Measurements from ENCODE around the gene NSL1.
"Not testable (repeated sequence)": the region's sequence is repeated elsewhere in the genome, so short reads cannot be mapped to it uniquely, and the experiment has no call there.

The NSL1 gene

DNA sequence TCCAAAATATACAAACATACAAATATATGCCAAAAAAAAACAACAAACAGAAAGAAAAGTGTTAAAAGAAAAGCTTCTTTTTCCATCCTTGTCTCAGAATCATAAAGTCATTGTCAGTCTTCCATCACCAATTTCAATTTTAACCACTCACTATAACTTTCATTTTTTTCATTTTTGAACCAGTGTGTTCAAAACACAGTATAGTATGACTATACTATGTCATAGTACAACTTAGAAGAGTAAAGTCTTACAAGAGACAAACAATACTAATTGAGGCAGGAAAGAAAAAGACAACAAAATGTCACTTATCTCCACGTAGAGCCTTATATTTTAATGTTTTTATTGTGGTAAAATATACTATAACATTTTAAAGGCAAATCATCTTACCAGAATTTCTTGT, 7.6 kb downstream of the NSL1 start:
- DNase-seq (ENCODE audit: low read depth) = no peak

DNA sequence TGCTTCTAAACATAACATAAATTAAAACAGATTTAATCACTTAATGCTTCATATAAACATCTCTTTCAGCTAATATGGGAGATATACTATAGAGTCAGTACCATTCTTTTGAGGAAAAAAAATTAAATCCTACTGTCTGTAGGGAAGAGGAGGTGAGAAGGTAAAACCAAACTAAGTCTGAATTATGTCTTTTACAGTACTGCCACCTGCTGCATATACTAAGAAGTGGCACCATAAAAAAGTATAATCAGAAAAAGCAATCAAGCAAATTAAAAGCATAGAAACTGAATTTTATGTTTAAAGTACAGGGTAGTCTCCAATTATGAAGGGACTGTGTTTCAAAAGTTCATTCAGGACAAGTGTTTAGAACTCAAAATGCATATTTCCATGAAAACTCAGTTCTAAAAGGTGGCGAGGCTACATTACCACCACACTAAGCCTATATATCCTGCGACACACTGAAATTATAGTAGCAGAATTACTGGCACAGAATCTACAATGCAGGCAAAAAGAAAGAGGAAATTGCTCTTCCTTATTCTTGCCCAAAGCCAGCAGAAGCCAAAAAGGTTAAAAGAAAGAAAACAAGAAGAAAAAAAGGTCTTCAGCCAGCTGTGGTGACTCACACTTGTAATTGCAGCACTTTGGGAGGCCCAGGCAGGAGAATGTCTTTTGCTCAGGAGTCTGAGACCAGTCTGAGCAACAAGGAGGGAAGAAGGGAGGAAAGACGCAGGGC, 9.0 kb downstream of the NSL1 start:
- no peak for DNase-seq (ENCODE audit: low read depth)

DNA sequence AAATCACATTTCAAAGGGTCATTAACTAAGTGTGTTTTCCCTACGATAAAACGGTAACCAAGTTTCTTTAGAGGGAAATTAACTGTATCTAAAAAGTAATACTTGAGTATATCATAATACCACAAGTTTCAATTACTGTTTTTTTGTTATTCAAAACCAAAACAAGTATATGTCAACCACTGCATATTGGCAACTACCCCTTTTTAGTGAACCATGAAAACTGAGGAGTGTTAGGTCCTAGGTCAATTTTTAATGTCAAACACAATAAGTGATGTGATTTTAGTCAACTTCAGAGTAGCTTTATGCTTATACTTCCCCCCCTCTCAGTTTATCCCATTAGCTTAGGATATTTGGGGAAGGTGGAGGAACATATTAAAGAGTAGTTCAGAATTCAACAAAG, 10.4 kb downstream of the NSL1 start:
- no peak for DNase-seq (ENCODE audit: low read depth)

DNA sequence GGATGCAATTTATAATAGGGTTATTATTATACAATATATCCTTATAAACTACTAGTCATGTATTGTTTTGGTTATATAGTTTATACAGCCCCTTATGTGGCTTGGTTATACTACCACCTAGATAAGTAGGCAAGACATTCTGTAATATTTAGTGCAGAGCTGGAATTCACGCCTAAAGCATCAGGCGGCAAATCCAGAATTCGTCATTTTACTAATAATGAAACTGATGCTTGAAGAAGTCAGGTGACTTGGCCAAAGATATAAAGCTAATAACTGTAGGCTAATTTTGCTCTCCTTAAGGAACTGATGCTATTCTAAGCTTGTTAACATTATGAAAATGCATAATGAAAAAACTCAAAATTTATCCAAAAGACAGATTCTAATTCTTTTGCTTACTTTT, 10.8 kb downstream of the NSL1 start:
- DNase-seq (ENCODE audit: low read depth) = no peak

DNA sequence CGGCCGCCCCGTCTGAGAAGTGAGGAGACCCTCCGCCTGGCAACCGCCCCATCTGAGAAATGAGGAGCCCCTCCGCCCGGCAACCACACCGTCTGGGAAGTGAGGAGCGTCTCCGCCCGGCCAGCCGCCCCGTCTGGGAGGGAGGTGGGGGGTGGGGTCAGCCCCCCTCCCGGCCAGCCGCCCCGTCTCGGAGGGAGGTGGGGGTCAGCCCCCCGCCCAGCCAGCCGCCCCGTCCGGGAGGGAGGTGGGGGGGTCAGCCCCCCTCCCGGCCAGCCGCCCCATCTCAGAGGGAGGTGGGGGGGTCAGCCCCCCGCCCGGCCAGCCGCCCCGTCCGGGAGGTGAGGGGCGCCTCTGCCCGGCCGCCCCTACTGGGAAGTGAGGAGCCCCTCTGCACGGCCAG, 12.5 kb downstream of the NSL1 start:
- not testable (repeated sequence) for DNase-seq (ENCODE audit: low read depth)

DNA sequence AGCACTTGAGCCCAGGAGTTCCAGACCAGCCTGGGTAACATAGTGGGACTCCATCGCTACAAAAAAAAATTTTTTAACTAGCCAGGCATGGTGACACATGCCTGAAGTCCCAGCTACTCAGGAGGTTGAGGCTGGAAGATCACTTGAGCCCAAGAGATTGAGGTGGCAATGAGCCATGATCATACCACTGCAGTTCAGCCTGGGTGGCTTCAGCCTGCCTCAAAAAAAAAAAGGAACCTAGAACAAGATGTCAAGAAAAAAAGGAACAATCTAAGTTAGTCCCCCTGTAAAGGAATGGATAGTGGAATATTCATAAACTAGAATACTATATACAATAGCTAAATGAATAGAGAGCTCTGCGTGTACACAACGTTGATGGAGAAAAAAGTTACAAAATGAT, 14.4 kb downstream of the NSL1 start:
- no peak for DNase-seq (ENCODE audit: low read depth)

DNA sequence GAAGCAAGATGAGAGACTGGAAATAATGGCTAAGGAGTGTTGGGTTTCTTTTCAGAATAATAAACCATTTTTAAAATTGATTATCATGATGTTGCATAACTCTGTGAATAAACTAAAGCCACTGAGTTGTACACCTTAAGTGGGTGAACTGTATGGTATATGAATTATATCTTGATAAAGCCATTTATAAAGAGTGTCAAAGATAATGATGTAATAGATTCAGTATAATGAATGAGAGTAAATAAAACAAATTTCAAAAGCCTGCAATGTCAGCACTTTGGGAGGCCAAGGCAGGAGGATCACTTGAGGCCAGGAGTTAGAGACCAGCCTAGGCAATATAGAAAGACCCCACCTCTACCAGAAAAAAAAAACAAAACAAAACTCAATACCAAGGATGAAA, 16.3 kb downstream of the NSL1 start:
- DNase-seq (ENCODE audit: low read depth) = no peak

DNA sequence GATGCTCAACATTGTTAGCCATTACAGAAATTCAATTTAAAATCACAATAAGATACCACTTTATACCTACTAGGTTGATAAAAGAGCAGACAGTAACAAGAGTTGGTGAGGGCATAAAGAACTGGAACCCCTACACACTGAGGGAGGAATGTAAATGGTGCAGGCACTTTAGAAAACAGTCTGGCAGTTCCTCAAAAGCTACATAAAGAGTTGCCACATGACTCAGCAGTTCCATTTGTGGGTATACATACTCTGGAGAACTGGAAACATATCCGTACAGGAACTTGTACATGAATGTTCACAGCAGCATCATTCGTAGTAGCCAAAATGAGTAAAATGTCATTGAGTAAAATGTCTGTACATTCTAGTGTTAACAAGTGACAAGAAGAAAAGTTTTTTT, 17.0 kb downstream of the NSL1 start:
- DNase-seq (ENCODE audit: low read depth) = no peak

DNA sequence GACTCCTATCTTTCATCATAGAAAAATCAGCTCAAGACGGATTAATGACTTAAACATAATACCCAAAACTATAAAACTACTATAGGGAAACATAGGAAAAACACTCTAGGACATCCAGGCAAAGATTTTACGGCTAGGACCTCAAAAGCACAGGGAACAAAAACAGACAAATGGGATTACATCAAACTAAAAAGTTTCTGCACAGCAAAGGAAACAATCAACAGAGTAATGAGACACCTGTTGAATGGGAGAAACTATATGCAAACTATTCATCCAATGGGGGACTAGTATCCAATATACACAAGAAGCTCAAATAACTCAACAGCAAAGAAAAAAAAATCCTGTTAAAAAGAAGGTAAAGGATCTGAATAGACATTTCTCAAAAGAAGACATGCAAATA, 18.6 kb downstream of the NSL1 start:
- no peak for DNase-seq (ENCODE audit: low read depth)

DNA sequence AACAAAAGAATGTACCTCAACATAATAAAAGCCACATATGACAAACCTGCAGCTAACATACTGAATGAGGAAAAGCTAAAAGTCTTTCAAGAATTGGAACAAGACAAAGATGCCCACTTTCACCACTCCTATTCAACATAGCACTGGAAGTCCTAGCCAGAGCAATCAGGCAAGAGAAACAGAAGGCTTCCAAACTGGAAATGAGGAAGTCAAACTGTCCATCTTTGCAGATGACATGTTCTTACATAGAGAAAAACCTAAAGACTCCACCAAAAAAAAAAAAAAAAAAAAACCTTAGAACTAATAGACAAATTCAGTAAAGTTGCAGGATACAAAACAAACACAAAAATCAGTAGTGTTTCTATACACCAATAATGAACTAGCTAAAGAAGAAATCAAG, 20.2 kb downstream of the NSL1 start:
- no peak for DNase-seq (ENCODE audit: low read depth)

DNA sequence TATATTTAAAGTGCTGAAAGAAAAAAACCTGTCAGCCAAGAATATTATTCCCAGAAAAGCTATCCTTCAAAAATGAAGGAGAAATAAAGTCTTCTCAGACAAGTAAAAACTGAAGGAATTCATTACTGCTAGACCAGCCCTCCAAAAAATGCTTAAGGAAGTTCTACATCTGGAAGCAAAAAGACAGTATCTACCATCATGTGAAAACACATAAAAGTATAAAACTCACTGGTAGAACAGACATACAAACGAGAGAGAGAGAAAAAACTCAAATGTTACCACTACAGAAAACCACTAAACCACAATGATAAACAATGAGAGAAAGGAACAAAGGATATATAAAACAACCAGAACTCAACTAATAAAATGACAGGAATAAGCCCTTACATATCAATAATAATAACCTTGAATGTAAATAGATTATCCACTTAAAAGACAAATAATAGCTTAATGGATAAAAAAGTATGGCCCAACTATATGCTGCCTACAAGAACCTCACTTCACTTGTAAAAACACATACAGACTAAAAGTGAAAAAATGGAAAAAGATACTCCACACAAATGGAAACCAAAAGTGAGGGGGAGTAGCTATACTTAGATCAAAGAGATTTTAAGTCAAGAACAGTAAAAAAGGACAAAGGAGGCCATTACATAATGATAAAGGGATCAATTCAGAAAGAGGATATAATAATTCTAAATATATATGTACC, 22.0 kb downstream of the NSL1 start:
- DNase-seq (ENCODE audit: low read depth) = no peak

DNA sequence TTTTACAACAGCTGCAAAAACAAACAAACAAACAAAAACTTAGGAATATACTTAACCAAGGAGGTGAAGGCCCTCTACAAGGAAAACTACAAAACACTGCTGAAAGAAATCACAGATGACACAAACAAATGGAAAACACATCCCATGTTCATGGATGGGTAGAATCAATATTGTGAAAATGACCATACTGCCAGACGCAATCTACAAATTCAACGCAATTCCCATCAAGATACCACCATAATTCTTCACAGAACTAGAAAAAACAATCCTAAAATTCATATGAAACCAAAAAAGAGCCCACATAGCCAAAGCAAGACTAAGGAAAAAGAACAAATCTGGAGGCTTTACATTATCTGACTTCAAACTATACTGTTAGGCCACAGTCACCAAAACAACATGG, 24.8 kb downstream of the NSL1 start:
- not testable (repeated sequence) for DNase-seq (ENCODE audit: low read depth)

DNA sequence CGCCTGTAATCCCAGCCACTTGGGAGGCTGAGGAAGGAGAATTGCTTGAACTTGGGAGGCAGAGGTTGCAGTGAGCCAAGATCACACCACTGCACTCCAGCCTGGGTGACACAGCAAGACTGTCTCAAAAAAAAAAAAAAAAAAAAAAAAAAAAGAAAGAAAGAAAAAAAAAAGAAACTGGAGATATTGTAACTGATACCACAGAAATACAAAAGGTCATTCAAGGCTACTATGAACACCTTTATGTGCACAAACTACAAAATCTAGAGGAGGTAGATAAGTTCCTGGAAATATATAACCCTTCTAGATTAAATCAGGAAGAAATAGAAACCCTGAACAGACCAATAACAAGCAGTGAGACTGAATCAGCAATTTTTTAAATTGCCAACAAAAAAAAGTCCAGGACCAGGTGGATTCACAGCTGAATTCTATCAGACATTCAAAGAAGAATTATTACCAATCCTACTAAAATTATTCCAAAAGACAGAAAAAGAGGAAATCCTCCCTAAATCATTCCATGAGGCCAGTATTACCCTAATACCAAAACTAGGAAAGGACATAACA, 26.8 kb downstream of the NSL1 start:
- DNase-seq (ENCODE audit: low read depth) = not testable (repeated sequence)

DNA sequence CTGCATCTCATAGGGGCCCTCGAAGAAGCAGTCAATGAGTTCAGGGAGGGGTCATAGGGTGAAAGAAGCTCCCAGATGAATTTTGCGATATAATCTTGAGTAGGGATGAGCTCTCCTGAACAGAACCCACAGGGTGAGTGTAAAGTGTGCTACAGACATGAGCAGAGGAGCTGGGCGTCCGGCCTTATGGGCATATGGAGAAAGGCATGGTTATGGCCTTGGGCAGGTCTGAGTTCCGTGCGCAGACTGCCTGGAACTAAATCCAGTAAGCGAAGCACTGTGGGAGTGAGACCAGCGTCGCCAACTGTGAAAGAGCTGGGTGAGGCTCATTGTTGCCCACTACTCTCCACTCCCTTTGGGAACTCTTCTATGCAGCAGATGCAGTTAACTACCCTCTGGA, 28.7 kb downstream of the NSL1 start:
- DNase-seq (ENCODE audit: low read depth) = no peak

DNA sequence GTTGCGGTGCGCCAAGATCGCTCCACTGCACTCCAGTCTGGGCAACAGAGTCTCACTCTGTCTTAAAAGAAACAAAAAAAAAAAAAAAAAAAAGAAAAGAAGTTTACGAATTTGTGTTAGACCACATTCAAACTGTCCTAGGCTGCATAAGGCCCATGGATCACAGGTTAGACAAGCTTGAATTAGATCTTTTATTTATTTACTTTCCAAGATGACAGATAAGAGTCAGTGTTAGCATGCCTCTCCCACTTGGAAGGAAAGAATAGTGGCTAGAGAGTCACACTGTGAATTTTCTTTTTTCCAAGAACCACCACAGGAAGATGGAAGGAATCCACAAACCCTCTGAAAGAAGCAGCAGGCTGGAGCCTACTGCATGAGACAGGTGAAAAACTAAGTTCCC, 29.3 kb downstream of the NSL1 start:
- DNase-seq (ENCODE audit: low read depth) = no peak

DNA sequence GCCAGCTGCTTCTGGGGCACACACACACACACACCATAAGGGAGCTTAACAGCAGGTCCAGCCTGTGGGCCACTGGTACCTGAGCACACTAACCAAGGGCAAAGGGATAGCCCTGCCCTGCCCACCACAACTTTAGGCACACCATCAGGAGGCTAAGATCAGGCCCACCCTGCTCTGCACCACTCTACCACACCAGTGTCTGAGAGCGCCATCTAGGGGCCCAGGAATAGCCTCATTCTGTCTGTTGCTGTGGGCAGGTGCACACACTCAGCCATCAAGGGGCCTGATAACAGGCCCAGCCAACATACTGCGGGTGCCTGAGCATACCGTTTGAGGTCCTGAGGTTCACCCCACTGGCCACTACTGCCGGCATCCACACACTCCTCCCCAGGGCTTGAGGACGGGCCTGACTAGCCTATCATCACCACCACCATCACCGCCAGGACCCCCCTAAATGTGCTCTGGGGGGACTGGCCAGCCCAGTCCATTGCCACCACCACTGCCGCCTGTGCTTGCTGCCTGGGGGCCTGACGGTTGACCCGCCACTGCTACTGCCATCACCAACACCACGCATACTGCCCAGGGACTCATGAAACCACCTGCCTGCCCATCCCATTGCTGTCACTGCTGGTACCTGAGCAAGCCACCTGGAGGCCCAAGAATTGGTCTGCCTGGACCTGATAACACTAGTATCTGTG, 31.3 kb downstream of the NSL1 start:
- DNase-seq (ENCODE audit: low read depth) = peak; percentile 24

DNA sequence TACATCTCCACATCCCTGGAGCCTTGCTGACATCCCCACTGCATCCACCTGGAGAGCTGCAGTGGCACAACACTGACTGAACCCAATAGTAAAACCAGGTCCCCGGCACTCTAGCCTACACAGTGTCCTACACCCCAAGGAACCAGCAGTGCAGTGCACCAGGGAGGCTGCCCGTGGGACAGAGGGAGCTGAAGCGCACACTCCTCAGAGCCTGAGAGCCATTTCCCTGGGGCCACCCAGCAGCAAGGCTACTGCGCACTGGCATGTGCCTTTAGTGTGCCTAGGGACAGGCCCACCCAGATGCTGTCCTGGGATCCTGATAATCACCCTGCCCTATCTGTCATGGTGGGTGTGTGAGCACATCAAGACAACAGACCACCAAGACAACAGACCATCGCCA, 31.9 kb downstream of the NSL1 start:
- no peak for DNase-seq (ENCODE audit: low read depth)

DNA sequence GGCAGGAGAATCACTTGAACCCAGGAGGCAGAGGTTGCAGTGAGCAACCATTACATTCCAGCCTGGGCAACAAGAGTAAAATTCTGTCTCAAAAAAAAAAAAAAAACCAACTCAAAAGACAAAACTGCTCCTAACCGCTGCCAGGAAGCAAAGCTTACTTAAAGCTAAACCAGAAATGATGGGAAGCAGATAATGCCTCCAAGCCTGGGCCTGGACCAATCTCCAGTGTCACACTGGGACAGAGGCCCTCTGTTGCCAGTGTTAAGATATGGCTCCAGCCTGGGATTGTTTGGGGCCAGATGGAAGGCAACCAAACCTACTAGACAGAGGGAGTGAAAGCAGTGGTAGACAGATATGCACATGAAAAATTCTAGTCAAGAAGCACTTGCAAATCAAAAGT, 36.9 kb downstream of the NSL1 start:
- DNase-seq (ENCODE audit: low read depth) = no peak

DNA sequence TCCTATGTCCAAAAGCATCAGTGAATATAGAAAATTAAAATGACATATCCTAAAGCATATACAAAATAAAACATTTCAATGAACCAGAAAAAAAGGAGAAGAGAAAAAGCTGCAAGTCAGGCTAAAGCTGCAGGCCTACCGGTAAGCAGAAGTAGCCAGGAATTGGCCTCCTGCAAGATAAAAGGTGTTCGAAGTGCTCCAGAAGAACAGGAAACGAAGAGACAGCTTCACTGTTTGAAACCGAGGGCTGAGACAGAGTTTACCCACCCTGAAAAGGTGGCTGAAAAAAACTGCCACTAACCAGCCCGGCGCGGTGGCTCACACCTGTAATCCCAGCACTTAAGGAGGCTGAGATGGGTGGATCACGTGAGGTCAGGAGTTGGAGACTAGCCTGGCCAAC, 37.4 kb downstream of the NSL1 start:
- no peak for DNase-seq (ENCODE audit: low read depth)

DNA sequence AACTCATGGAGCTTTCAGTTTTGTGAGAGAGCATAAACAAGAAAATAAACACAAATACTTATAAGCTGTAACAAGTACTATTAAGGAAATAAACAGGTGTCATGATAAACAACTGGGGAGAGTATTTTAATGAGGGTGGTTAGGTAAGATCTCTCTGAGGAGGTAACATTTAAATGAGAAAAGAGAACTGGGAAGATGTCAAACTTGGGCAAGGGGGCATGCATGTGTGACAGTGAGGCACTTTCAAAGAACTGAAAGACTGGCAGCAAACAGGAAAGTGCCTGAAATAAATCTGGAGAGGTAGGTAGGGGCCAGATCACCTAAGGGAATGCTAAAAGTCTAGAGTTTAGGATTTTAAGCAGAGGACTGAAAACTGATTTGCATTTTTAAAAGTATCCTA, 37.8 kb downstream of the NSL1 start:
- DNase-seq (ENCODE audit: low read depth) = no peak

DNA sequence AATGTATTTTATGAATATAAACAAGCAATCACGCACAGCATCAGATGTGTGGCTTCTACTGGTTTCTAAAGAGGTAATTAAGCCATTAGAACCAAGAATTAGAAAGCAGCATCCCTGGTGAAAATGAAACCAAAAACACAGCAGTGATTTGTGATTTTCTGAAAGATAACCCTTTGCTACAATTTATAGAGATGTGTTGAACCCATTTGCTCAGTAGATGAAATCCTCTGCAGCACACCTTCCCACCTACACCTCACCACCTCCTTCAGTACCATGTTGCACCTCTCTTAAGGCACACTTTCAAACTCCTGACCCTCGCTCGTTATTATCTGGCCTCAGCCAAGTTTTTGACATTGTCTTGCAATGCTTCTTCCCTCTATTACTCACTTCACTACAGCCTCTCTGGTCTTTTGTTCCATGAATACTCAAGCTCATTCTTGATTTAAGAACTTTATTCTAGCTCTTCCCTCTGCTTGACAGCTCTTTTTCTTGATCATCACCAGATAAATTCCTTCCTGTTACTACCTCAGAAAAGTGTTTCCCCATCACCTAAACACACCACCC, 38.6 kb downstream of the NSL1 start:
- DNase-seq (ENCODE audit: low read depth) = no peak

DNA sequence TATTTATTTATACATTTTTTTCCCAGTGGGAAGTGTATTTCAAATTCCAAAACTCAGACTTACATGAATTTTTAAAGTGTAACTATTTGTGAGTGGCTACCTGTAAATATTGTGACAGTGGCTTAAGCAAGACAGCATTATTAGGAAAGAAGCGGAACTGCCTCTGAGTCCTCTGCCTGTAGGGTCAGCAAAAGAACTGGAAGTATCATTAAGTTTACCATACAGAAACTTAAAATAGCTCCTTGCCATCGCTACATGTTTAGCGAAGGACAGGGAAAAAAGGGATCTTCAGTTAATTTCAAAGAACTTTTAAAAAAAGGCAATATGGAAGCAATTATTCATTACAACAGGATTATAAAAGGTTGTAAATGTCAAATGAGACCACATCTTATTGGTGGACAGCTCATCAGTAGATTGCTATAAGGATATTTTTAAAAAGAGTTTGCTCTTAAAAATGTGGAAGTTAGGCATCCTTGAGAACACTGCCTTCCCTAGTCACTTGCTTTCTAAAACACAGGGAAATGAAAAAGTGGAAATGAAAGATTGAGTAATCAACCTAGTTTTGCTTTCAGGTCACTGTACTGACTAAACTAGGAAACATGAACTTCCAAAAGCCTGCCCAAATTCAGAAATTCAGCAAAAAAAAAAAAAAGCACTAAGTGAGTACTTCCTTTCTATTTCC, 39.2 kb downstream of the NSL1 start:
- no peak for DNase-seq (ENCODE audit: low read depth)
